Central memory CD8-positive, alpha-beta T cell (primary cell): ENCODE data around the gene ABHD11.
"Not testable (repeated sequence)": the region's sequence is repeated elsewhere in the genome, so short reads cannot be mapped to it uniquely, and the experiment has no call there.

ENCODE experiments used
- ATAC-seq: fragments of 150-1000 bp; cut with Tn5 transposase; replicated peaks from 2 replicates; pipeline ENCODE4 v1.10.0; 2022; ENCODE audit warnings: mild to moderate bottlenecking, moderate FRiP score, moderate number of reproducible peaks; ENCODE audit not compliant: poor library complexity, severe bottlenecking; ENCODE audit errors: extremely low read depth
- DNase-seq, 2 donors: peaks; one replicate each; pipeline ENCODE4 v3.0.0; 2021; ENCODE audit warnings: low spot score in 2 of 2
- H3K27ac Mint-ChIP-seq: one replicate; pipeline ENCODE4 v1.8.0; 2022; ENCODE audit warnings: low read depth, mild to moderate bottlenecking, moderate library complexity, mixed read lengths
- H3K27me3 Mint-ChIP-seq: one replicate; pipeline ENCODE4 v1.8.0; 2022; ENCODE audit warnings: mixed read lengths
- H3K36me3 Mint-ChIP-seq: one replicate; pipeline ENCODE4 v1.8.0; 2022; ENCODE audit warnings: mild to moderate bottlenecking, moderate library complexity, mixed read lengths; ENCODE audit not compliant: insufficient read depth
- H3K4me1 Mint-ChIP-seq: one replicate; pipeline ENCODE4 v1.8.0; 2022; ENCODE audit warnings: mixed read lengths
- H3K4me3 Mint-ChIP-seq: one replicate; pipeline ENCODE4 v1.8.0; 2022; ENCODE audit warnings: mild to moderate bottlenecking, moderate library complexity, mixed read lengths
- H3K9me3 Mint-ChIP-seq: one replicate; pipeline ENCODE4 v1.8.0; 2022; ENCODE audit warnings: mixed read lengths

Gene ABHD11

DNA sequence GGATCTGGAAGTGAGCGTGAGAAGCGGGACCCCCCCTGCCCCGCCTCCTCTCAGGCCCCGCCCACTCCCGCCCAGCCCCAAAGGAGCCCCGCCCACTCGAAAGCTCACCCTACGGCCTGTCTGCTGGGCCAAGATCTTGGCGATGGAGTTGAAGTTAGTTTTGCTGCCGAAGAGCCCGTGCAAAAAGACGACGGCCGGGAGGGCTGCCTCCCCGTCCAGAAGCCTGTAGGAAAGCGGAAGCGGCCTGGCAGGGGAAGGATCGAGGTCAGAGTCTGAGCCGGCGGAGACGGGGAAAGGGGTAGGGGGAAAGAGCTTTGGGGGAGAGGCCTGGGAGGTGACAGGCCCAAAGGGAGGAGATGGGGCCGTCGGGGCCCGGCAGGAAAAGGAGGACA lies 386 bp downstream of the ABHD11 start:
- no peak overlapping the region for H3K27ac Mint-ChIP-seq
- peak overlapping the region; percentile 87 for H3K4me3 Mint-ChIP-seq
- peaks cover 20% of the 10 kb centered on the region for H3K4me1 Mint-ChIP-seq
- no peaks in the 10 kb centered on the region for H3K27me3 Mint-ChIP-seq
- H3K9me3 Mint-ChIP-seq: no peaks in the 10 kb centered on the region
- peak; percentile 4 for ATAC-seq
- peaks cover 11% of the 10 kb centered on the region for H3K36me3 Mint-ChIP-seq
- peak in 1 of 2 donors; percentile 30 for DNase-seq

- peaks cover 11% of the 10 kb centered on the region for H3K36me3 Mint-ChIP-seq
- H3K9me3 Mint-ChIP-seq: no peaks in the 10 kb centered on the region
- DNase-seq: no peak
- ATAC-seq: no peak
- H3K27me3 Mint-ChIP-seq: no peaks in the 10 kb centered on the region
- H3K4me1 Mint-ChIP-seq: peaks cover 20% of the 10 kb centered on the region
- H3K4me3 Mint-ChIP-seq: peak overlapping the region; percentile 87
- H3K27ac Mint-ChIP-seq: no peak overlapping the region
These were observed 947 bp downstream of the ABHD11 start for GRCh38 chr7:73737491-73738219.

GRCh38 chr7:73736885-73737284 lies 1.7 kb downstream of the ABHD11 start:
- Mint-ChIP-seq H3K27ac (no peak overlapping the region), H3K4me1 (peaks cover 20% of the 10 kb centered on the region), H3K27me3 (no peaks in the 10 kb centered on the region), H3K4me3 (peak overlapping the region; percentile 87), H3K36me3 (peaks cover 11% of the 10 kb centered on the region), H3K9me3 (no peaks in the 10 kb centered on the region)
- no peak for ATAC-seq
- no peak for DNase-seq

DNA sequence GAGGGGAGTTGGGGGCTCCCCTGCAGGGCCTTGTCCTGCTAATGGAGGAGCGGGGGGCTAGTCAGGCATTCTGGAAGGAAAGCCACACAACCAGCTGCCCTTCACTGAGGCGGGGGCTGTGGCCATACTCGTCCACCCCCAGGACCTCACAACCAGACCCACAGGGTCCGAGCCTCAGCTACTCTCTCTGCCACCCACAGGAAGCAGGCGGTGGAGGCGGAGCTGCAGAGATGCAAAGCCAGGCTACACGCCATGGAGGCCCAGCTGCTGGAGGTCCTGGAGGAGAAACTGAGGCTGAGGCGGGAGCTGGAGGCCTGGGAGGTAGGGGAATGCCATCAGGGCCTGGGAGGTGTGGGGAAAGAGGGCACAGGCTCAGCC lies 3.1 kb downstream of the ABHD11 start:
- H3K27ac Mint-ChIP-seq: no peak overlapping the region
- no peak for ATAC-seq

DNA sequence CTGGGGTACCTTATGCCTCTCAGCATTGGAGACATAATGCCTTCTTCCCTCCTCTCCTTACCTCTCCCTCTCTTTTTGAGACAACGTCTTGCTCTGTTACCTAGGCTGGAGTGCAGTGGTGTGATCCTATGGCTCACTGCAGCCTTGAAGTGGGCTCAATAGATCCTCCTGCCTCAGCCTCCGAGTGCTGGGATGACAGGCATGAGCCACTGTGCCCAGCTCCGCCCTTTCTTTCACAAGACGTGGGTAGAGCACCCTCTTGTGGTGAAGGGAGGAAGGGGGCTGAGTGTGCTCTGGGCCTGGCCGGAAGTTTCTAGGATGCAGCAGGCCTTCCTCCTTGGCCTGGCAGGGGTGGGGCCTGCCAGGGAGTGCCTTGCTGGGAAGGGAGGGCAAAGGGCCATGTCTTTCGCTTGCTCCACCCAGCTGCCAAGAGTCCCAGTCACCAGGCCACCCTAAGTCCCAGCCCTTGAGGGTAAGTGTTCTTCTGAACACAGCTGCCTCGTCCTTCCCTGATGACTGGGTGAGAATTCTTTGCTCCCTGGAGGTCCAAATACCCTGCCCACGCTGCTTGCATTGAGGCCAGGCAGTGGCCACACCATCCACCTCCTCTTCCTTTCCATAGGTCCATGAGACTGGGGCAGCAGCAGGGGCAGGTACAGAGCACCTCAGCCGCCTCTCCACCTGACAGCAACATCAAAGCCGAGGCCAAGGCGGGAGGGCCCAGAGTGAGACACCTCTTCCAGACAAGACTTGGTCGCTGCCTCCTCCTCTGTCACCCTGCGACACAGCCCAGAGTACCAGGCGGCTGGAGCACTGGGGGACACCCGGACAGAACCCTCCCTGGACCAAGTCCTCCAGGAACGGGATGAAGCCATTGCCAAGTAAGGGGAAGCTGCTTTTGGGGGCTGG lies 3.7 kb downstream of the ABHD11 start:
- Mint-ChIP-seq H3K27me3 (no peaks in the 10 kb centered on the region), H3K9me3 (no peaks in the 10 kb centered on the region), H3K4me1 (peaks cover 20% of the 10 kb centered on the region), H3K4me3 (no peak overlapping the region), H3K36me3 (peaks cover 13% of the 10 kb centered on the region), H3K27ac (peak overlapping the region; percentile 7)
- peak; percentile 38 for ATAC-seq
- DNase-seq: peak; percentile 61 to 68

More for the DNA sequence above, 3.1 kb downstream of the ABHD11 start:
- Mint-ChIP-seq H3K36me3 (peaks cover 13% of the 10 kb centered on the region), H3K4me3 (no peak overlapping the region), H3K4me1 (peaks cover 20% of the 10 kb centered on the region), H3K9me3 (no peaks in the 10 kb centered on the region), H3K27me3 (no peaks in the 10 kb centered on the region)
- DNase-seq: no peak

DNA sequence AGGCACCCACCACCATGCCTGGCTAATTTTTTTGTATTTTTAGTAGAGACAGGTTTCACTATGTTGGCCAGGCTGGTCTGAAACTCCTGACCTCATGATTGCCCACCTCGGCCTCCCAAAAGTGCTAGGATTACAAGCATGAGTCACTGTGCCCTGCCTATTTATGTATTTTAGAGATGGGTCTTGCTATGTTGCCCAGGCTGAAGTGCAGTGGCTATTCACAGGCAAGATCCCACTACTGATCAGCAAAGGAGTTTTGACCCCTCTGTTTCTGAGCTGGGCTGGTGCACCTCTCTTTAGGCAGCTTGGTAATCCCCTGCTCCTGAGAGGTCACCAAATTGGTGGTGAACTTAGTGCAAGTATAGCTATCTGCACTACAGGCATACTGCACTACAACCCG lies 6.2 kb downstream of the ABHD11 start:
- DNase-seq: no peak
- H3K9me3 Mint-ChIP-seq: no peaks in the 10 kb centered on the region

DNA sequence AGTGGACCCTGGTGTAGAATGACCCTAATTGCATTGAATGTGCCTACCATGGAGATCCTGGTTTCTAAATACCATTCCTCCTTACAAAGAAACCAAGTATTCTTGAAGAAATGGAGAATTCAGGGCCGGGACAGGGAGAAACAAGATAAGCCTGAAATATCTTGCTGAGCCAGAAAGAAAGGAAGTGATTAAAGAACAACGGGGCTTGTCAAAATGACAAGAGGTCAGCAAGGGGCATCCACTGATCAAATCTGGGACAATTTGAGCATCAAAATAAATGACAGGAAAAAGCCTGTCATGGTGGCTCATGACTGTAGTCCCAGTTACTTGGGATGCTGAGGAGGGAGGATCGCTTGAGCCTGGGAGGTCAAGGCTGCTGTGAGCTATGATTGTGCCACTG lies 8.1 kb downstream of the ABHD11 start:
- no peaks in the 10 kb centered on the region for H3K9me3 Mint-ChIP-seq
- H3K27me3 Mint-ChIP-seq: peaks cover 12% of the 10 kb centered on the region
- ATAC-seq (no peak), DNase-seq (no peak)
- no peak overlapping the region for H3K4me3 Mint-ChIP-seq
- H3K36me3 Mint-ChIP-seq: peaks cover 4% of the 10 kb centered on the region
- H3K27ac Mint-ChIP-seq: no peak overlapping the region
- peaks cover 6% of the 10 kb centered on the region for H3K4me1 Mint-ChIP-seq

More for the DNA sequence above, 6.2 kb downstream of the ABHD11 start:
- H3K4me1 Mint-ChIP-seq: peaks cover 6% of the 10 kb centered on the region
- no peak overlapping the region for H3K4me3 Mint-ChIP-seq
- H3K36me3 Mint-ChIP-seq: peaks cover 6% of the 10 kb centered on the region
- H3K27me3 Mint-ChIP-seq: peaks cover 12% of the 10 kb centered on the region
- H3K27ac Mint-ChIP-seq: no peak overlapping the region
- no peak for ATAC-seq

DNA sequence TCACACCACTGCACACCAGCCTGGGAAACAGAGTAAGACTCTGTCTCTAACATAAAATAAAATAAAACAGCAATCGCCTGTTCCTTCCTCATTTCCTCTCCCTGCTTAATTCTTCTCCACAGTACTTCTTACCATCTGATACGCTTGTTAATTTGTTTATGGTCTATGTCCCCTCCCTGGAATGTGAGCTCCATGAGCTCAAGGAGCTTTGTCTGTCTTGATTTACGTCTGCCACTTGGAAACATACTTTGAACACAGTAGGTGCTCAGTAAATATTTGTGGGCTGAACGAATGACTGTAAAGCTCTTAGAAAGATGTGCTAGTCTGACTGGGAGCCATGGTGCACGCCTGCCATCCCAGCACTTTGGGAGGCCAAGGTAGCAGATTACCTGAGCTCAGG lies 10.1 kb downstream of the ABHD11 start:
- H3K27me3 Mint-ChIP-seq: peaks cover 12% of the 10 kb centered on the region
- ATAC-seq (no peak), DNase-seq (no peak)
- no peak overlapping the region for H3K4me3 Mint-ChIP-seq
- H3K27ac Mint-ChIP-seq: no peak overlapping the region
- H3K4me1 Mint-ChIP-seq: no peaks in the 10 kb centered on the region
- peaks cover 2% of the 10 kb centered on the region for H3K36me3 Mint-ChIP-seq
- no peaks in the 10 kb centered on the region for H3K9me3 Mint-ChIP-seq

GRCh38 chr7:73727952-73728351 lies 10.7 kb downstream of the ABHD11 start:
- H3K9me3 Mint-ChIP-seq: no peaks in the 10 kb centered on the region
- H3K36me3 Mint-ChIP-seq: peaks cover 2% of the 10 kb centered on the region
- no peak overlapping the region for H3K4me3 Mint-ChIP-seq
- DNase-seq: no peak
- peaks cover 12% of the 10 kb centered on the region for H3K27me3 Mint-ChIP-seq
- no peak for ATAC-seq
- H3K27ac Mint-ChIP-seq: no peak overlapping the region
- H3K4me1 Mint-ChIP-seq: no peaks in the 10 kb centered on the region

DNA sequence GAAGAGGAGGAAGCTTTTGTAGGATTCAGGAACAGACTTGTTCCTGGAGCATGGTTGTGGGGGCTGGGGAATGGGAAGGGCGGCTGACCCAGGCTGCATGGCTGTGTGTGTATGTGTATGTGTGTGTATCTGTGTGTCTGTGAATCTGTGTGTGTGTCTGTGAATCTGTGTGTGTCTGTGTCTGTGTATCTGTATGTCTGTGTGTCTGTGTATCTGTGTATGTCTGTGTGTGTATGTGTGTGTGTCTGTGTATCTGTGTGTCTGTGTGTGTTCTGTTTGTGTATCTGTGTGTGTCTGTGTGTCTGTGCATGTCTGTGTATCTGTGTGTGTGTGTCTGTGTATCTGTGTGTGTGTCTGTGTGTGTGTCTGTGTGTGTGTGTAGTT lies 12.5 kb downstream of the ABHD11 start:
- DNase-seq (no peak), ATAC-seq (peak; percentile 17)
- no peak overlapping the region for H3K4me3 Mint-ChIP-seq
- no peaks in the 10 kb centered on the region for H3K36me3 Mint-ChIP-seq
- no peaks in the 10 kb centered on the region for H3K4me1 Mint-ChIP-seq
- no peaks in the 10 kb centered on the region for H3K9me3 Mint-ChIP-seq
- H3K27me3 Mint-ChIP-seq: peaks cover 12% of the 10 kb centered on the region
- H3K27ac Mint-ChIP-seq: no peak overlapping the region

- H3K4me3 Mint-ChIP-seq: no peak overlapping the region
- no peaks in the 10 kb centered on the region for H3K9me3 Mint-ChIP-seq
- peaks cover 4% of the 10 kb centered on the region for H3K36me3 Mint-ChIP-seq
- H3K27me3 Mint-ChIP-seq: peaks cover 10% of the 10 kb centered on the region
- H3K4me1 Mint-ChIP-seq: peaks cover 7% of the 10 kb centered on the region
- ATAC-seq (no peak), DNase-seq (no peak)
- no peak overlapping the region for H3K27ac Mint-ChIP-seq
These were observed 14.8 kb downstream of the ABHD11 start for GRCh38 chr7:73723813-73724212.

DNA sequence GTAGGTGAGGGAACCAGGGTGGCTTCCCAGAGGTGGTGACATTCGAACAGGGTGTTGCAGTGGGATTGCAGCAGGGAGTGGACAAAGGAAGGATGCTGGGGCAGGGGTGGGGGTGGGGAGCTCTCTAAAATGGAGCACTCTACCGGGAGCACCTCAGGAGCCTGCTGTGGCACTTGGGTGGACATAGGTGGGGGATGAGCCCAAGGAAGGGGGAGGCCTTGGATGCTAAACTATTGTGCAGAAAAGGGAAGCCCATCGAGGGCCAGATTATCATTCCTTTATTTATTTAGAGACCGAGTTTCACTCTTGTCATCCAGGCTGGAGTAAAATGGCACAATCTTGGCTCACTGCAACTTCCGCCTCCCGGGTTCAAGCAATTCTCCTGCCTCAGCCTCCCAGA lies 15.8 kb downstream of the ABHD11 start:
- H3K36me3 Mint-ChIP-seq: peaks cover 4% of the 10 kb centered on the region
- H3K4me1 Mint-ChIP-seq: peaks cover 16% of the 10 kb centered on the region
- H3K9me3 Mint-ChIP-seq: no peaks in the 10 kb centered on the region
- ATAC-seq (no peak), DNase-seq (no peak)
- no peak overlapping the region for H3K27ac Mint-ChIP-seq
- H3K4me3 Mint-ChIP-seq: no peak overlapping the region
- no peaks in the 10 kb centered on the region for H3K27me3 Mint-ChIP-seq

DNA sequence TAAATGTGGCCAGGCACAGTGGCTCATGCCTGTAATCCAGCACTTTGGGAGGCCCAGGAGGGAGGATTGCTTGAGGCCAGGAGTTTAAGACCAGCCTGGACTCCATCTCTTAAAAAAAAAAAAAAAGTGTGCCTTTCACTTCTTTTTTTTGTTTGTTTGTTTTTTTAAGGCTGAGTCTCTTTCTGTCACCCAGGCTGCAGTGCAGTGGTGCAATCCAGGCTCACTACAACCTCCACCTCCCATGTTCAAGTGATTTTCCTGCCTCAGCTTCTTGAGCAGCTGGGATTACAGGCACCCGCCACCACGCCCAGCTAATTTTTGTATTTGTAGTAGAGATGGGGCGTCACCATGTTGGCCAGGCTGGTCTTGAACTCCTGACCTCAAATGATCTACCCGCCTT lies 16.4 kb downstream of the ABHD11 start:
- peaks cover 20% of the 10 kb centered on the region for H3K4me1 Mint-ChIP-seq
- H3K27me3 Mint-ChIP-seq, H3K4me3 Mint-ChIP-seq, H3K36me3 Mint-ChIP-seq, H3K27ac Mint-ChIP-seq, DNase-seq, ATAC-seq, H3K9me3 Mint-ChIP-seq: not testable (repeated sequence)
